ENCODE measurements around the gene PTPN11.
"Not testable (repeated sequence)": the region's sequence is repeated elsewhere in the genome, so short reads cannot be mapped to it uniquely, and the experiment has no call there.

Gene PTPN11

GRCh38 chr12:112409906-112410244 is 8.9 kb upstream of the PTPN11 start:
- DNase-seq = no peak

GRCh38 chr12:112413855-112414625 is 4.7 kb upstream of the PTPN11 start:
- no peak for DNase-seq

GRCh38 chr12:112415457-112415856 is 3.3 kb upstream of the PTPN11 start:
- DNase-seq = not testable (repeated sequence)

- DNase-seq = peak in 1 of 2 donors; percentile 1
Measured at GRCh38 chr12:112418273-112418607, 507 bp upstream of the PTPN11 start.

GRCh38 chr12:112419297-112420133 is 768 bp downstream of the PTPN11 start:
- no peak for DNase-seq

- DNase-seq = no peak
Measured at GRCh38 chr12:112420740-112421139, 2.0 kb downstream of the PTPN11 start.

- DNase-seq = no peak
Measured at GRCh38 chr12:112421363-112421762, 2.6 kb downstream of the PTPN11 start.

GRCh38 chr12:112422531-112422930 is 3.8 kb downstream of the PTPN11 start:
- DNase-seq = no peak

GRCh38 chr12:112424126-112424525 is 5.4 kb downstream of the PTPN11 start:
- no peak for DNase-seq

- DNase-seq = no peak
Measured at GRCh38 chr12:112425582-112426382, 7.0 kb downstream of the PTPN11 start.

- no peak for DNase-seq
Measured at GRCh38 chr12:112427760-112428159, 9.0 kb downstream of the PTPN11 start.

- no peak for DNase-seq
Measured at GRCh38 chr12:112430929-112431328, 12.2 kb downstream of the PTPN11 start.

- no peak for DNase-seq
Measured at GRCh38 chr12:112431965-112432364, 13.2 kb downstream of the PTPN11 start.

GRCh38 chr12:112433551-112433950 is 14.8 kb downstream of the PTPN11 start:
- DNase-seq = no peak

- not testable (repeated sequence) for DNase-seq
Measured at GRCh38 chr12:112438645-112439044, 19.9 kb downstream of the PTPN11 start.

- DNase-seq = no peak
Measured at GRCh38 chr12:112439769-112440168, 21.0 kb downstream of the PTPN11 start.

GRCh38 chr12:112440653-112441052 is 21.9 kb downstream of the PTPN11 start:
- not testable (repeated sequence) for DNase-seq

- DNase-seq = no peak
Measured at GRCh38 chr12:112443916-112444315, 25.2 kb downstream of the PTPN11 start.

GRCh38 chr12:112446008-112446725 is 27.4 kb downstream of the PTPN11 start:
- no peak for DNase-seq

- DNase-seq = no peak
Measured at GRCh38 chr12:112447106-112447505, 28.4 kb downstream of the PTPN11 start.

- not testable (repeated sequence) for DNase-seq
Measured at GRCh38 chr12:112448165-112448564, 29.4 kb downstream of the PTPN11 start.

GRCh38 chr12:112450725-112451124 is 32.0 kb downstream of the PTPN11 start:
- DNase-seq = no peak

GRCh38 chr12:112456029-112456428 is 37.3 kb downstream of the PTPN11 start:
- DNase-seq = no peak

Measured in CD4-positive, alpha-beta T cell treated with Interleukin-1 beta for 1 hour (primary cell).